SIG-M5 treated with dmso at 0.1 percent for 504 hours (cell line): ENCODE results near the gene TRAF3IP3.

ENCODE experiments used
- DNase-seq: peaks from one replicate; lab custom pipeline; 2025; ENCODE audit not compliant: unreplicated experiment; lab: John Stamatoyannopoulos, UW

Gene TRAF3IP3

DNA sequence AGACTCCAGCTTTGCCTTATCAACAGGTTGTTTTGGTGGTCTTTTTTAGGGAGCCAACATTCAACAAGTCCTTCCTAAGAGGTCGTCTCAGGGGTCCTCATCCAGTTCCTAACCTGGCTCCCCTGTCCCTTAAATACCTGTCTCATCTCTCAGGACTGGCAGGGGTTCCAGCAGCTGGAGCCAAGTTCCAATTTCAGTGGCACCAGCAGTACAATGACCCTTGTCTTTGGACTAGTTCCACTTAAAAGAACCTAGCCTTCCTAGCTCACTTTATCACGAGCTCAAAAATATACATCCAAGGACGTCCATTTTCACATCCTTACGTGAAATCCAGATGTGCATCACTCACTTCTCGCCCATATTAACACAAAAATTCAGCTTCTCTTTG is 18.7 kb upstream of the TRAF3IP3 start:
- DNase-seq, result no peak

DNA sequence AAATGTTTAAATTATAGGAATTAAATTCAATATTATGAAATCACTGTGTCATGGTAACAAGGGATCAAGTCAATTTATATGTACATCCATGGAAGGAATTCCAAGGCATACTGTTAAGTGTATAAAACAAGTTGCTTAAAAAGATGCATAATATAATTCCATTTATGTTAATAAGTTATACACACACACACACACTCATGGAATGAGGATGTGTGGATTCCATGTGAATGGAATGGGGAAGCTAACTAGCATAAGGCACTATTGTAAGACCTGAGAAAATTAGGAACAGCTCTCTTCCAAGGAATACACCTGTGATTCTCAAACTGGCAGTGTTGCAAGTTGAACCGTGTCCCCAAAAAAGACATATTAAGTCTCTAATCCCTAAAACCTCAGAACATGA is 17.6 kb upstream of the TRAF3IP3 start:
- no peak for DNase-seq

DNA sequence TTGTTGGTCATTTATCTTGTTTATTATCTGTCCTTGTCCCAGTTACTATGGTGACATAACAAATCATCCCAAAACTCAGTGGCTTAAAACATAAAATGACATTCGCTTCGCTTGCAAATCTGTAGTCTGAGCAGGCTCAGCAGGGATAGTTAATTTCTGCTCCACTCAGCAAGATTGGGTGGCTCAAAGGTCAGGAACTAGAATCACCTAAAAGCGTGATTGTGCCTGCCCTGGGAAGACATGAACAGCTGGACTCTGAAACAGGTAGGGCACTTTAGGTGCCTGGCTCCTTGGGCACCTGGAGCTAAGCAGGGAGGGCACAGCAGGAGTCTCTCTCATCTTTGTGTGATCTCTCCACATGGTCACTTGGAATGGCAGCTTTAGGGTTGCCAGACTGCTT is 14.7 kb upstream of the TRAF3IP3 start:
- no peak for DNase-seq

- no peak for DNase-seq
These were observed 14.0 kb upstream of the TRAF3IP3 start for GRCh38 chr1:209741889-209742288.

DNA sequence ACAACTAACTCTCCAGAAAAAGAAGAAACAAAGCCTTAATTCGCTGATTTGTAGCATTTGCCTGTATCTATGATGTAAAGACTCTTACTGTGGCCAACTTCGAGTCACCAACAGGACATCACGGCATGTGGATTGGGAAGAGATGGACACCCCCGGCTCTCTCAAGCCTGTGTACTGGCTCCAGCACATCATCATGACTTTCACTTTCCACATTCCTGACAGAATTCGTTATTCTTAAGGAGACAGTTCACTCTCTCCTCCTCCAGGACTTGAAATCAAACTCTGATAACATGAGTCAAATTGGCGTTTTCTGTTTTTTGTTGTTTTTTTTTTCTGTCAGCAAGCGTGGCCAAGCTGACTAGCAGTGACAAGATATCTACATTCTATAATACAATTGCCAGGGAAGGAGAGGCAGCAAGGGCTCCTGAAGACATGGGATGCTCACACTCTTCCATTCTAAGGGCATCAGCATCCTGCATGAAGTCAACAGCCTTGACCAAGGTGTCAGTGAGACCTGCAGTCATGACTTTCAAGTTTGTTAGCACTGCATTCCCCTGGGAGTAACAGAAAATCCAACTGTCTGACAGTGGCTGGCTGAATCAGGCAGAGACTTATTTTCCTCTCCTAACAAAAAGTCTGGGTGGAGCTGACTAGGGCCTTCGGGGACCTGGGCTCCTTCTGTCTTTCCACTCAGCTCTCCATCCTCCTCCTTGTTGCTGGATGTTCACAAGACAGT is 13.3 kb upstream of the TRAF3IP3 start:
- DNase-seq, result no peak

- DNase-seq, result no peak
These were observed 12.7 kb upstream of the TRAF3IP3 start for GRCh38 chr1:209743145-209743482.

DNA sequence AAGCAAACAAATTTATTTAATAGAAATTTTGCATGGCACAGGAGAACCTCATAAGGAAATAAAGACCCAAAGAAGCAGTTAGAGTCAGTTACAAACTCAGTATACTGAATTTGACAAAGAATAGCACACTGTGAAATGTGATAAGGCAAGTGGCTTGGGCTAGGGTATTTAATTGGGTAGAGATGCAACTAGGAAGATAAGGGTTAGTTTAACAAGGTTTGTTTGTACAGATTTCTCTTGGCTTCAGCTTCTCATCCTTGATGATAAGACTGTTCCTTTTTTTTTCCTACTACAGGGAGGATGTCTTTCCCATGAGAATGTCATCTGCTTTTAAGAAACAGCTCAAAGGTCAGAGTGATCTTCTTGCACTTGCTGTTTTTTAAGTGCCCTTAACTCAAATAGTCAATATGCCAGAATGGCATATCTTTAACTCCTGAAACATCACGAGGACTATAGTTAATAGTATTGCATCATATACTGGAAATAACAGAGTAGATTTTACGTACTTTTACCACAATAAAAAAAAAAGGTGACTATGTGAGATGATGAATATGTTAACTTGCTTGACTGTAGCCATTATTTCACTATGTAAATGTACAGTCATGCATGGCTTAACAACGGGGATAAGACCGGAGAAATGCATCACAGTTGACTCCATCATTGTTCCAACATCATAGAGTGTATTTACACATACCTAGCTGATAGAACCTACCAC is 9.2 kb upstream of the TRAF3IP3 start:
- no peak for DNase-seq

- DNase-seq, result peak; percentile 77
These were observed 8.1 kb upstream of the TRAF3IP3 start for GRCh38 chr1:209747580-209748262.

- no peak for DNase-seq
These were observed 7.2 kb upstream of the TRAF3IP3 start for GRCh38 chr1:209748620-209749019.

- no peak for DNase-seq
These were observed 6.6 kb upstream of the TRAF3IP3 start for GRCh38 chr1:209749205-209749604.

- DNase-seq, result no peak
These were observed 6.1 kb upstream of the TRAF3IP3 start for GRCh38 chr1:209749670-209750323.

DNA sequence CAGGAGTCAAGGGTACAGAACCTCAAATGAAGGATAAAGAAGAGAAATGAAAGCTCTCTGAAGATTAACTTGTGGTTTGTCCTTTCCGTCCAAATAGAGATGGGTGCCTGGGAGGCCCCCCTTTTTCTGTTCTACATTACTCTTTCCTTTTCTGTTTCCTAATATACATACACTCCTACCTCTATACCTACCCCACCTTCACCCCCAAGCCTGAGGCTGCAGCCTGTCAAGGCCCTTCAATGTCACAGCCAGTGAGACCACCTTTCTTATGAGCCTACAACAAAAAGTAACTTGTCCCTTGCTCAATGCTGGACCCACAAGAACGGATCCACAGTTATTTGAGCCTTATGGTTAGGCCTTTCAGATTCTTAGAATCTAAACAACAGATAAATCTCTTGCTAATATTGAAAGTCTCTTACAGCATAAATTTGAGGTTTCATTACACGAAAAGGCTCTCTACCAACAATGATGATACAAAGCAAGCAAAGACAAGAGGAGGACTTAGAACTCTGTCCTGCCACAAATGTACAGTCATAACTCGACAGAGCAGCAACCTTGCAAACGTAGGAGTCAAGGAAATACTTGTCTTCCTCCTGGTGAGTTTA is 4.1 kb upstream of the TRAF3IP3 start:
- no peak for DNase-seq

GRCh38 chr1:209752890-209753289 is 3.0 kb upstream of the TRAF3IP3 start:
- no peak for DNase-seq

GRCh38 chr1:209755256-209755655 is 597 bp upstream of the TRAF3IP3 start:
- no peak for DNase-seq

DNA sequence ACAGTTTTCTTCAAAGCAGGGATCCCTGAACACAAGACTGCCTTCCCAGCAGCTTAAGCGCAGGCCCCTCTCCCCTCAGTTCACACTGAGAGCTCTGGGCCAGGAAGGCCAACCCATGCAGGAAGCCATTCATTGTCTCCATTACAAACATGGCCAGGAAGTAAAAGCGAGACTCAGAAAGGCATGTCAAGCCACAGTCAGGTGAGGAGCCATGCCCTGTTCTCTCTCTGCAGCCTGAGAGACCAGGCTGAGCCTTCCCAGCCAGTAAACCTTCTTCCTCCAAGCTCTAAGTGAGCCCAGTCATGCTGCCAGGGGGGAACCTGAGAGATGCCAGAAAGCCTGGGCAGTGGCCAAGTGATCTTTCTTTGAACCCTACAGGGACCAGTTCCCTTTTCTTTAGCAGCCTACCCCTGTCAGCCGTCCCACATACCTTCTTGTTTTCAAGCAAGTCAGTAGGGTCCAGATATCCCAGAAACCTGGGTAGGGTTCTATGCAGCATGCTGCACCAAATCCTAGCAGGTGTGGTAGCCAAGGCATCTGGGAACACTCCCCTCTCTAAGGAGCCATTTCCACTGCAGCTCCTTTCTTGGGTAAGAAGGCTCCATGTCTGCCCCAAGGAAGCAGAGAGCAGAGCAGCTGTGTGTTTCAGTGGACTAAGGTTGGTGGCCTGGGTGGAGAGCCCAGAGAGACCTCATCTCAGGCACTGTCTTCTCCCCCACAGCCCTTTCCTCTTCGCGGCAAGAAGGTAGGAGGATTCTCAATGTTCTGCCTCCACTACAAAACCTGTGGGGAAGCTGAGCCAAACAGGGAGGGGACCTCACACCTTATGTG is 977 bp downstream of the TRAF3IP3 start:
- peak; percentile 80 for DNase-seq

GRCh38 chr1:209758400-209758799 is 2.5 kb downstream of the TRAF3IP3 start:
- no peak for DNase-seq

- DNase-seq, result no peak
These were observed 4.0 kb downstream of the TRAF3IP3 start for GRCh38 chr1:209759829-209760359.

DNA sequence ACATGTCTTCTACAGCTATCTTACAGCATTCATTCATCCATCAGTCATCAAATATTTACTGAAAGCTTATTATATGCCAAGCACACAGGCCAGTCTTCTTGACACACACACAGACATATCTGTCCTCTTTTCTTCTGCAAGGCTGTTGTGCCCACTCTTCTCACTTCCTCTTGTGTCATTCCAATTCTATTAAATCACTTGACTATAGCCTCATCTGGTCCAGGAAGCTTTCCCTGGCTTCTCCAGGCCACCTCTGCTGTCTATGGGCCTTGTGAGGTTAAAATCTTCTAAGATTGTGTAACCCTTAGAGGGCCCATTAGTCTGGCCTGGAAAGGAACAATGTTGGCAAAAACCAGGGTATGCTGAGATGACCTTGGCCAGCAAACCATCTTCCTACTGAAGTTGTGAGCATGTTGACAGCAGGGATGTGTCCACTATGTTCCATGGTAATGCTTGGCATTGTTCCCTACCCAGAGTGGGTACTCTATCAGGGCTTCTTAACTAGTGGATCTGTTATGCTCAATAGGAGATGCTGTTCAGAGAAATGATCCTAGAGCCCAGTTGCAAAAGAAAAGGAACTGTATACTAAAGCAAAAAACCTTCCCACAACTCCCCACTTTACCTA is 5.3 kb downstream of the TRAF3IP3 start:
- DNase-seq, result no peak

- DNase-seq, result peak; percentile 36
These were observed 10.2 kb downstream of the TRAF3IP3 start for GRCh38 chr1:209766051-209766450.

GRCh38 chr1:209767096-209767495 is 11.2 kb downstream of the TRAF3IP3 start:
- no peak for DNase-seq
